Vagina (tissue), 2 donors: ENCODE results near the gene PBX1.

Source experiments
- POLR2A ChIP-seq, 2 donors: fragments of 450-650 bp; IDR thresholded peaks; one replicate each; pipeline ENCODE4 v1.6.1; 2017; ENCODE audit warnings: antibody characterized with exemption in 2 of 2, mild to moderate bottlenecking in 2 of 2, moderate library complexity in 2 of 2
- POLR2AphosphoS5 ChIP-seq, 2 donors: sonication (generic); formaldehyde crosslinking; IDR thresholded peaks; one replicate each; pipeline ENCODE4 v1.9.0; 2017; ENCODE audit warnings: antibody characterized with exemption in 2 of 2, mild to moderate bottlenecking in 2 of 2, low read depth in 1 of 2; ENCODE audit not compliant: insufficient read depth in 1 of 2
- TF ChIP-seq, protein P1 (sequence below), 3 experiments: fragments of 450-650 bp in 2 of 3; fragments of 200-600 bp in 1 of 3; sonication (generic) in 1 of 3; IDR thresholded peaks; one replicate each; pipeline ENCODE4 v1.5.1; 2017 to 2019; ENCODE audit warnings: antibody characterized with exemption in 3 of 3, mild to moderate bottlenecking in 2 of 3, moderate library complexity in 2 of 3

DNA sequence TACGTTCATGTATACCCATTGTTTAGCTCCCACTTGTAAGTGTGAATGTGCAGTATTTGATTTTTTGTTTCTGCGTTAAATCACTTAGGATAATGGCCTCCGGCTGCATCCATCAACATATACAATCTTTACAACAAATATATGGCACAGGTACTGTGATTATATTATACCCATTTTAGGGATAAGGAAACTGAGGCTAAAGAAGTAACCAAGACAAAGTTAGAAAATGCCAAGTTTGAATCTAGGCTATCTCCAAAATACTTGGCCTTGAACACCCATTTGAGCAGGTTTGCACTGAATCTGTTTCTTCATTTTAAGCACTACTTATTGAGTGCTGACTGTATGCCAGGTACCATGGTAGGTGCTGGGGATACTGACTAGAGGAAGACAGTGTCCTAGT lies 149.6 kb downstream of the PBX1 start:
- TF ChIP-seq, protein P1, sequence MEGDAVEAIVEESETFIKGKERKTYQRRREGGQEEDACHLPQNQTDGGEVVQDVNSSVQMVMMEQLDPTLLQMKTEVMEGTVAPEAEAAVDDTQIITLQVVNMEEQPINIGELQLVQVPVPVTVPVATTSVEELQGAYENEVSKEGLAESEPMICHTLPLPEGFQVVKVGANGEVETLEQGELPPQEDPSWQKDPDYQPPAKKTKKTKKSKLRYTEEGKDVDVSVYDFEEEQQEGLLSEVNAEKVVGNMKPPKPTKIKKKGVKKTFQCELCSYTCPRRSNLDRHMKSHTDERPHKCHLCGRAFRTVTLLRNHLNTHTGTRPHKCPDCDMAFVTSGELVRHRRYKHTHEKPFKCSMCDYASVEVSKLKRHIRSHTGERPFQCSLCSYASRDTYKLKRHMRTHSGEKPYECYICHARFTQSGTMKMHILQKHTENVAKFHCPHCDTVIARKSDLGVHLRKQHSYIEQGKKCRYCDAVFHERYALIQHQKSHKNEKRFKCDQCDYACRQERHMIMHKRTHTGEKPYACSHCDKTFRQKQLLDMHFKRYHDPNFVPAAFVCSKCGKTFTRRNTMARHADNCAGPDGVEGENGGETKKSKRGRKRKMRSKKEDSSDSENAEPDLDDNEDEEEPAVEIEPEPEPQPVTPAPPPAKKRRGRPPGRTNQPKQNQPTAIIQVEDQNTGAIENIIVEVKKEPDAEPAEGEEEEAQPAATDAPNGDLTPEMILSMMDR (IDR thresholded peaks at IDR 0.05): no peak
- TF ChIP-seq POLR2A (IDR thresholded peaks at IDR 0.05): no peak
- no peak for TF ChIP-seq POLR2AphosphoS5 (IDR thresholded peaks at IDR 0.05; ENCODE audit: insufficient read depth in 1 of 2, low read depth in 1 of 2)
